HepG2 (cell line): ENCODE results near the gene ECEL1. TPM values are rescaled to one million over a fixed set of nuclear protein-coding genes. Genes with fewer than 3 reads are reported as not detected.

Experiments used
- ATAC-seq: fragments of 200-7000 bp; cut with Tn5 transposase; 3 replicates; pipeline ENCODE4 v1.9.1; 2020; ENCODE audit warnings: mild to moderate bottlenecking, moderate library complexity
- BruUV-seq: library from RNA; stranded (reverse); fragments of 400-500 nt; replicated peaks from 2 replicates; lab custom pipeline; 2021; lab: Mats Ljungman, UMichigan
- CTCF ChIA-PET: fragments of 300-600 bp; formaldehyde crosslinking; extraction: SDS; loops from one replicate; lab custom pipeline; 2021; ENCODE audit warnings: low total read pairs, inconsistent platforms, low intra/inter-chr PET ratio; lab: Yijun Ruan, JAX
- POLR2A ChIA-PET: fragments of 350-600 bp; sonication (Branson Sonifier 250); formaldehyde crosslinking; loops from one replicate; lab custom pipeline; 2020; ENCODE audit warnings: antibody characterized with exemption, inconsistent platforms; lab: Yijun Ruan, JAX
- DNase-seq: peaks from one replicate; pipeline ENCODE4 v3.0.0-alpha.2; 2015; ENCODE audit warnings: low spot score
- FAIRE-seq: peaks from 3 replicates; lab custom pipeline; 2011; peaks lifted over from hg19 to GRCh38; lab: Jason Lieb, UNC
- H2AFZ ChIP-seq: one replicate; pipeline ENCODE4 v1.6.1; 2011; ENCODE audit warnings: low read length, inconsistent platforms
- H3K27ac ChIP-seq: fragments of 300-600 bp; 3 replicates; pipeline ENCODE4 v1.8.0; 2011; ENCODE audit warnings: mixed run types, mild to moderate bottlenecking, mixed read lengths, low read length, inconsistent platforms; ENCODE audit not compliant: insufficient read depth; ENCODE audit errors: extremely low read length
- H3K27me3 ChIP-seq, 2 experiments: fragments of 200-600 bp in 1 of 2; 2 replicates in 1 of 2; 3 replicates in 1 of 2; pipeline versions ENCODE4 v1.6.0 to v1.8.0; 2011; ENCODE audit warnings: low read length in 2 of 2, mild to moderate bottlenecking in 2 of 2, moderate library complexity in 2 of 2, inconsistent platforms in 1 of 2; ENCODE audit not compliant: insufficient read depth in 2 of 2, control insufficient read depth in 1 of 2
- H3K36me3 ChIP-seq, 2 experiments: fragments of 200-600 bp in 1 of 2; replicated peaks in 1 of 2; 2 replicates in 1 of 2; 3 replicates in 1 of 2; pipeline versions ENCODE4 v1.5.1 to v1.8.0; 2011; ENCODE audit warnings: low read length in 2 of 2, inconsistent platforms in 1 of 2; ENCODE audit not compliant: insufficient read depth in 2 of 2, control insufficient read depth in 1 of 2
- H3K4me1 ChIP-seq: 2 replicates; pipeline ENCODE4 v1.5.1; 2012; ENCODE audit warnings: low read length, inconsistent platforms; ENCODE audit not compliant: insufficient read depth
- H3K4me2 ChIP-seq: 2 replicates; pipeline ENCODE4 v1.6.0; 2011; ENCODE audit warnings: low read depth, low read length, inconsistent platforms
- H3K4me3 ChIP-seq, 3 experiments: fragments of 200-600 bp in 1 of 3; sonication (generic), shearing (Covaris generic) in 1 of 3; replicated peaks in 1 of 3; 2 replicates each; pipeline ENCODE4 v1.5.1; 2011 to 2016; ENCODE audit warnings: low read length in 3 of 3, inconsistent platforms in 2 of 3, low read depth in 2 of 3, mild to moderate bottlenecking in 2 of 3, control low read depth in 1 of 3, mixed read lengths in 1 of 3; ENCODE audit not compliant: insufficient read depth in 1 of 3
- H3K79me2 ChIP-seq: one replicate; pipeline ENCODE4 v1.6.1; 2011; ENCODE audit warnings: low read length, inconsistent platforms; ENCODE audit not compliant: insufficient read depth
- H3K9ac ChIP-seq: 2 replicates; pipeline ENCODE4 v1.6.0; 2011; ENCODE audit warnings: mild to moderate bottlenecking, low read depth, low read length, inconsistent platforms; ENCODE audit not compliant: insufficient read depth
- H3K9me3 ChIP-seq: 2 replicates; pipeline ENCODE4 v1.5.1; 2012; ENCODE audit warnings: mild to moderate bottlenecking, low read length
- H4K20me1 ChIP-seq: 2 replicates; pipeline ENCODE4 v1.6.0; 2011; ENCODE audit warnings: inconsistent platforms, mild to moderate bottlenecking, low read length, moderate library complexity; ENCODE audit not compliant: insufficient read depth
- CC2D1A ChIP-seq: sonication (generic); formaldehyde crosslinking; IDR thresholded peaks from 2 replicates; pipeline ENCODE4 v1.8.1; 2023; ENCODE audit warnings: mild to moderate bottlenecking, missing genetic modification reagents
- HNRNPH1 ChIP-seq: fragments of 200-400 bp; formaldehyde crosslinking; optimal IDR thresholded peaks from 2 replicates; pipeline ENCODE3; 2017; ENCODE audit warnings: mild to moderate bottlenecking, low read depth, low read length
- HNRNPUL1 ChIP-seq: fragments of 200-400 bp; formaldehyde crosslinking; IDR thresholded peaks from 2 replicates; pipeline ENCODE4 v1.6.1; 2017; ENCODE audit warnings: low read depth, mild to moderate bottlenecking, low read length, moderate library complexity
- NFYC ChIP-seq: IDR thresholded peaks from 2 replicates; pipeline ENCODE4 v1.6.1; 2016; ENCODE audit warnings: missing genetic modification reagents, missing compliant biosample characterization
- NR2C2 ChIP-seq: sonication (generic); formaldehyde crosslinking; IDR thresholded peaks from 2 replicates; pipeline ENCODE4 v1.4.0; 2020; ENCODE audit warnings: missing genetic modification reagents, mild to moderate bottlenecking, moderate library complexity, borderline replicate concordance
- ZNF230 ChIP-seq: sonication (generic); formaldehyde crosslinking; IDR thresholded peaks from 2 replicates; pipeline ENCODE4 v1.4.0; 2020; ENCODE audit warnings: mild to moderate bottlenecking, missing genetic modification reagents
- ZNF326 ChIP-seq: sonication (generic); formaldehyde crosslinking; IDR thresholded peaks from 2 replicates; pipeline ENCODE4 v1.4.0; 2020; ENCODE audit warnings: missing genetic modification reagents, borderline replicate concordance
- WGBS: methylation state at CpG from one replicate; pipeline ENCODE4 v1.1.6; 2017; ENCODE audit warnings: low lambda C conversion rate; 5-methylcytosine and 5-hydroxymethylcytosine counted together
- in situ Hi-C: cut with HindIII; loops from 2 replicates; pipeline ENCODE4 v1.10.0; 2017; ENCODE audit warnings: low pct_unique_long_range_greater_than_20kb; ENCODE audit not compliant: extremely low pct_ligation_motif_present
- intact Hi-C: fragments of 100-400 bp; cut with micrococcal nuclease; formaldehyde crosslinking; loops from one replicate; pipeline ENCODE4 v1.10.0; 2022; ENCODE audit not compliant: unreplicated experiment
- polyA plus RNA-seq, 8 experiments: library from polyadenylated mRNA; depleted of rRNA in 3 of 8; stranded (reverse) in 7 of 8; unstranded in 1 of 8; fragments of >200 nt; fragmentation: Illumina TruSeq in 4 of 8; extraction: Trizol in 4 of 8; gene quantifications; 2 replicates each; pipeline versions ENCODE4 v1.2.1 to v1.2.3, GENCODE V29; 2011 to 2016; ENCODE audit warnings: low read depth in 4 of 8, missing spikeins in 1 of 8, mixed read lengths in 1 of 8; ENCODE audit not compliant: insufficient read depth in 1 of 8
- total RNA-seq, 5 experiments: library from RNA; depleted of rRNA; stranded (reverse); fragments of >200 nt; fragmentation: Illumina TruSeq; extraction: Trizol; gene quantifications; 2 replicates each; pipeline ENCODE4 v1.2.3, GENCODE V29; 2016; ENCODE audit warnings: low read depth in 1 of 5
- TF ChIP-seq, protein P1 (sequence below): sonication (generic); formaldehyde crosslinking; IDR thresholded peaks from 2 replicates; pipeline ENCODE4 v1.5.0; 2020; ENCODE audit warnings: missing genetic modification reagents
- TF ChIP-seq, protein P2 (sequence below): sonication (generic); formaldehyde crosslinking; IDR thresholded peaks from 2 replicates; pipeline ENCODE4 v1.4.0; 2020; ENCODE audit warnings: mild to moderate bottlenecking, missing genetic modification reagents
- TF ChIP-seq, protein P3 (sequence below): sonication (generic); formaldehyde crosslinking; IDR thresholded peaks from 2 replicates; pipeline ENCODE4 v1.5.1; 2020; ENCODE audit warnings: mild to moderate bottlenecking, missing genetic modification reagents, moderate library complexity

Gene ECEL1
- total and polyA plus RNA-seq, 2 of the 13 experiments (the other 11 are each of a cell fraction or from before 2014, with no cell fraction given), result not detected

DNA sequence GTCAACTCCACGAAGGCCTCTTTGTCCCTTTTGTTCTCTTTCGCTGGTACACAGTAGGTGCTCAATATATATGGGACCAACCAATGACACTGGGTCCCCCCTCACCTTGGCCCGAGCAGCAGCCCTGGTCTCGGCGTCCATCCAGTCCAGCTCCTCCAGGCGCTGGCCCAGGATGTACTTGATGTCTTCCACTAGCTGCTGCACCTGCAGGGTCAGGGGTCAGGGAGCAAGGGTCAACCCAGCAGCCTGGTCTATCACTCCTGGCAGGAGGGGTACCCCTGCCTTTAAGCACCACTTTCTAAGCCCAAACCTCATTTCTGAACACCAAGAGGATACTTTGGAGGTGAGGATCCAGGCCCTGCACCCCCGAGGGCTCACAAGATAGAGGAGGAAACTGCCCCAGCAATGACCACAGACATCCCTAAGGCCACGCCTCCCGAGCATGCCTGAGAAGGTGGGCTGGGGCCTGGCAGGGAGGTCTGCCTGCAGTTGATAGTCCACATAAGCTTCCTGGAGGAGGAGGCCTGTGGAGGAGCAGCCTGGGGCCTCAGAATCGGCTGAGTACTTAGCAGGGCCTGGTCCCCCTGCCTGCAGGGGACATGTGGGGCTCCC, 4.2 kb downstream of the ECEL1 start:
- BruUV-seq, result no TSS peak
- no peak overlapping the region for H3K4me3 ChIP-seq
- H3K27me3 ChIP-seq, result peaks cover 29 to 88% of the 10 kb centered on the region in 2 experiments
- no peaks in the 10 kb centered on the region for H3K9me3 ChIP-seq
- in situ Hi-C loops (no loop called here), intact Hi-C loops (no loop called here)
- H3K4me1 ChIP-seq, result no peaks in the 10 kb centered on the region
- DNase-seq (no peak), FAIRE-seq (no peak), ATAC-seq (no peak)
- no peak overlapping the region for H2AFZ ChIP-seq
- no peaks in the 10 kb centered on the region; the same call in 1 of the 2 replicates for H4K20me1 ChIP-seq
- ChIA-PET POLR2A (no interaction called here), CTCF (no interaction called here)
- no peak overlapping the region for H3K4me2 ChIP-seq
- H3K79me2 ChIP-seq, result no peaks in the 10 kb centered on the region
- no peaks in the 10 kb centered on the region for H3K36me3 ChIP-seq
- WGBS, result 29% methylated on average over 3 of the region's 10 CpGs
- H3K27ac ChIP-seq, result no peak overlapping the region
- TF ChIP-seq, protein P1, sequence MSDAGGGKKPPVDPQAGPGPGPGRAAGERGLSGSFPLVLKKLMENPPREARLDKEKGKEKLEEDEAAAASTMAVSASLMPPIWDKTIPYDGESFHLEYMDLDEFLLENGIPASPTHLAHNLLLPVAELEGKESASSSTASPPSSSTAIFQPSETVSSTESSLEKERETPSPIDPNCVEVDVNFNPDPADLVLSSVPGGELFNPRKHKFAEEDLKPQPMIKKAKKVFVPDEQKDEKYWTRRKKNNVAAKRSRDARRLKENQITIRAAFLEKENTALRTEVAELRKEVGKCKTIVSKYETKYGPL (CRISPR knock-in tag), result no peak
- TF ChIP-seq NR2C2 (CRISPR knock-in tag), result peak; percentile 61; the same call in 1 of the 2 replicates
- no peak overlapping the region for H3K9ac ChIP-seq

DNA sequence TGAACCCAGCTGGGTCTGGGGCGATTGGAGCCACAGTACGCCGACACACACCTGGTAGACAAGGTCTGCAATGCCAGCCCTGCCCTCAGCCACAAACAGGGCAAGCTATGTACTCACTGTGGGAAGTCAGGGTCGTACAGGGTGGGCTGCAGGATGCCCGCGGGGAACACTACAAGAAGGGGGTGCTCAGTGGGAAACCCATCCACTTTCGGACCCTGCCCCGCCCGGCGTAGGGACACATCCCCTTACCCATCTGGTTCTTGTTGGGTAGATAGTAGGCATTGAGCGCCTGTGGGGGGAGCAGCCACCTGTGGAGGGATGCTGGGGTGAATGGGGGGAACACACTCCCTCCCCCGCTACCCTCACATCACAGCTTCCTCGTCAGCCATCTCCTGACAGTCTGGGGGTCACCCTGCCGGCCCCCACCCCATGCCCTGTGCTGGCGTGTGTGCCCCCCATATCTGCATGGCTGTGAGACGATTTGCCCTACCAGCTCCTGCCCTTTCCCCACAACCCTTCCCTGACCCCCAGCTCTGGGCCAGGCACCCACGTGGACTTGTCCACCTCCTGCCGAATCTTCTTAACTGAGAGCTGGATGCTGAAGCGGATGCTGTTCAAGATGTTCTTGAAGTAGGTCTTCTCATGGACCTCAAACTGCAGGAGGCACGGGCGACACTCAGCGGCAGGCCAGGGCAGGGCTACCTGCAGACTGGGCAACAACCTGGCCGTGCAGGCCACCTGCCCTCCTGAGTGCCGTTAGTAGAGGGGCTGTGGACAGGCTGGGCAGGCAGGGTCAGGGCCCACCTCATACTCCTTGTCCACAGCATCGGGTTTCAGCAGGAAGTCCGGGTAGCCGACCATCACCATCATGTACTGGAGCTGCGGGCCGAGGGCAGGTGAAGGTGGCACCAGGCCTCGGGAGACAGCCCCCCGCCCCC, 5.1 kb downstream of the ECEL1 start:
- CTCF ChIA-PET, result no interaction called here
- no peaks in the 10 kb centered on the region for H3K4me1 ChIP-seq
- H3K27ac ChIP-seq, result no peak overlapping the region
- no peak overlapping the region for H2AFZ ChIP-seq
- DNase-seq (no peak), FAIRE-seq (no peak), ATAC-seq (no peak)
- no peaks in the 10 kb centered on the region for H3K79me2 ChIP-seq
- no TSS peak for BruUV-seq
- in situ Hi-C loops, result no loop called here
- no peak overlapping the region for H3K4me2 ChIP-seq
- POLR2A ChIA-PET, result no interaction called here
- WGBS, result 20% methylated on average over 18 of the region's 31 CpGs
- intact Hi-C loops, result no loop called here
- H3K36me3 ChIP-seq, result no peaks in the 10 kb centered on the region
- no peaks in the 10 kb centered on the region for H3K9me3 ChIP-seq
- H3K4me3 ChIP-seq, result no peak overlapping the region
- no peaks in the 10 kb centered on the region; the same call in 1 of the 2 replicates for H4K20me1 ChIP-seq
- peaks cover 35 to 90% of the 10 kb centered on the region in 2 experiments for H3K27me3 ChIP-seq
- no peak overlapping the region for H3K9ac ChIP-seq
- TF ChIP-seq ZNF230 (CRISPR knock-in tag) (no peak), HNRNPH1 (no peak), CC2D1A (CRISPR knock-in tag) (no peak), NFYC (no peak), ZNF326 (CRISPR knock-in tag) (no peak), HNRNPUL1 (no peak)
- TF ChIP-seq, protein P2, sequence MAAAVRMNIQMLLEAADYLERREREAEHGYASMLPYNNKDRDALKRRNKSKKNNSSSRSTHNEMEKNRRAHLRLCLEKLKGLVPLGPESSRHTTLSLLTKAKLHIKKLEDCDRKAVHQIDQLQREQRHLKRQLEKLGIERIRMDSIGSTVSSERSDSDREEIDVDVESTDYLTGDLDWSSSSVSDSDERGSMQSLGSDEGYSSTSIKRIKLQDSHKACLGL (CRISPR knock-in tag), result no peak
- TF ChIP-seq, protein P3, sequence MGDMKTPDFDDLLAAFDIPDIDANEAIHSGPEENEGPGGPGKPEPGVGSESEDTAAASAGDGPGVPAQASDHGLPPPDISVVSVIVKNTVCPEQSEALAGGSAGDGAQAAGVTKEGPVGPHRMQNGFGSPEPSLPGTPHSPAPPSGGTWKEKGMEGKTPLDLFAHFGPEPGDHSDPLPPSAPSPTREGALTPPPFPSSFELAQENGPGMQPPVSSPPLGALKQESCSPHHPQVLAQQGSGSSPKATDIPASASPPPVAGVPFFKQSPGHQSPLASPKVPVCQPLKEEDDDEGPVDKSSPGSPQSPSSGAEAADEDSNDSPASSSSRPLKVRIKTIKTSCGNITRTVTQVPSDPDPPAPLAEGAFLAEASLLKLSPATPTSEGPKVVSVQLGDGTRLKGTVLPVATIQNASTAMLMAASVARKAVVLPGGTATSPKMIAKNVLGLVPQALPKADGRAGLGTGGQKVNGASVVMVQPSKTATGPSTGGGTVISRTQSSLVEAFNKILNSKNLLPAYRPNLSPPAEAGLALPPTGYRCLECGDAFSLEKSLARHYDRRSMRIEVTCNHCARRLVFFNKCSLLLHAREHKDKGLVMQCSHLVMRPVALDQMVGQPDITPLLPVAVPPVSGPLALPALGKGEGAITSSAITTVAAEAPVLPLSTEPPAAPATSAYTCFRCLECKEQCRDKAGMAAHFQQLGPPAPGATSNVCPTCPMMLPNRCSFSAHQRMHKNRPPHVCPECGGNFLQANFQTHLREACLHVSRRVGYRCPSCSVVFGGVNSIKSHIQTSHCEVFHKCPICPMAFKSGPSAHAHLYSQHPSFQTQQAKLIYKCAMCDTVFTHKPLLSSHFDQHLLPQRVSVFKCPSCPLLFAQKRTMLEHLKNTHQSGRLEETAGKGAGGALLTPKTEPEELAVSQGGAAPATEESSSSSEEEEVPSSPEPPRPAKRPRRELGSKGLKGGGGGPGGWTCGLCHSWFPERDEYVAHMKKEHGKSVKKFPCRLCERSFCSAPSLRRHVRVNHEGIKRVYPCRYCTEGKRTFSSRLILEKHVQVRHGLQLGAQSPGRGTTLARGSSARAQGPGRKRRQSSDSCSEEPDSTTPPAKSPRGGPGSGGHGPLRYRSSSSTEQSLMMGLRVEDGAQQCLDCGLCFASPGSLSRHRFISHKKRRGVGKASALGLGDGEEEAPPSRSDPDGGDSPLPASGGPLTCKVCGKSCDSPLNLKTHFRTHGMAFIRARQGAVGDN (CRISPR knock-in tag), result no peak
